Measurements from ENCODE around the gene ABR. TPM values are rescaled to one million over a fixed set of nuclear protein-coding genes. Genes with fewer than 3 reads are reported as not detected.
A peak's percentile ranks its signal among the peaks of the same experiment; 100 is the strongest.
"Not testable (repeated sequence)": the region's sequence is repeated elsewhere in the genome, so short reads cannot be mapped to it uniquely, and the experiment has no call there.

ABR gene
- total RNA-seq, 1 experiment from 2014 or later = 172 TPM

DNA sequence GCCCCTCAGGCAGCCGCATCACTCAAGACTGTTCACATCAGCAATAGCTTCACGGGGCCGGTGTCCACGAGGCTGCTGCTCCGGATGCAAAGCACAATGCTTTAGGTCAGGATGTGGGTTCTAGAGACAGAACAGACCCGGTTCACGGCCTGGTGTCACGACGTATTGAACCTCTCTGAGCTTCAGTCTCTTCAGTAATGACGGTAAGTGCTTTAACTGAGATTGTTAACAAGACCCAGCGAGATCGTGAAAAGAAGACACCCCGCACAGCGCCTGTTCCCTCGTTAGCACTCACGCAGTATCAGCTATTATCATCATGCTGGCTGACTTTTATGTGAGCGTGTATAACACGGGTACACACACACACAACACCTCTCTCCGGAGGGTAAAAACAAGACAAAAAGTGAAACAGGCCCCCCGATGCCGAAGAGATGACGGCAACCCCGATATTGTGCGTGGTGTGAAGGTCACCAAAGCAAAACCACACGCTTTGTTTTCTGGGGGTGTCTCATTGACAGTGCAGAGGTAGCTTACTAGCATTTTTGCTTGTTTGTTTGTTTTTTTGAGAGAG, 21.4 kb upstream of the ABR start:
- Histone ChIP-seq H3K9me3 (ENCODE audit: control insufficient read depth, insufficient read depth, low read depth, low read length) (no peaks in the 10 kb centered on the region), H3K4me3 (ENCODE audit: low read depth in 2 of 2, low read length in 2 of 2) (no peak overlapping the region)
- CTCF ChIA-PET = no interaction called here

DNA sequence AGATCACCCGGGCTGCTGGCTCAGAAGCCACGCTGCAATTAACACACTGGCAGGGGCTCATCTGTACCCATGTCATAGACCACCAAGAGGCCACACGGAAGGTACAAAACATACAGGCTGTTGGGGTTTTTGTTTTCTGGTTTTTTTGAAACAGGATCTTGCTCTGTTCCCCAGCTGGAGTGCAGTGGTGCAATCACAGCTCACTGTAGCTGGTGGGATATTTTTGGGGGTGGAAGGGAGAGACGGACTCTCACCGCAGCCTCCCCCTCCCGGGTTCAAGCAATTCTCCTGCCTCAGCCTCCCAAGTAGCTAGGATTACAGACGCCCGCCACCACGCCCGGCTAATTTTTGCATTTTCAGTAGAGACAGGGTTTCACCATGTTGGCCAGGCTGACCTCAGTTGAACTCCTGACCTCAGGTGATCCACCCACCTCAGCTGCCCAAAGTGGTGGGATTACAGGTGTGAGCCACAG, 19.5 kb upstream of the ABR start:
- POLR2A ChIA-PET = not testable (repeated sequence)

More for the DNA sequence above, 21.4 kb upstream of the ABR start:
- in situ Hi-C loops (cut with HindIII; ENCODE audit: low pct_unique_long_range_greater_than_20kb, low sequenced_read_pairs) (no loop called here), intact Hi-C loops (cut with micrococcal nuclease; ENCODE audit: unreplicated experiment) (no loop called here)
- no TSS peak for BruUV-seq (replicated peaks)
- DNase-seq (ENCODE audit: low read depth, low spot score) = no peak
- H3K4me1 ChIP-seq (ENCODE audit: control insufficient read depth, insufficient read depth, low read length) = peaks cover 2% of the 10 kb centered on the region; the same call in 1 of the 2 replicates
- no peak for ATAC-seq
- no peaks in the 10 kb centered on the region for H3K36me3 ChIP-seq (ENCODE audit: control insufficient read depth, insufficient read depth, low read length)
- no peaks in the 10 kb centered on the region for H3K27me3 ChIP-seq (ENCODE audit: control insufficient read depth, insufficient read depth, low read length)
- no peak overlapping the region for H3K27ac ChIP-seq (ENCODE audit: low read length)
- TF ChIP-seq TCF7L2 (IDR thresholded peaks at IDR 0.05; ENCODE audit: low read depth, low read length) = no peak
- TF ChIP-seq POLR2AphosphoS5 (IDR thresholded peaks at IDR 0.05; ENCODE audit: low read depth, low read length) = no peak
- POLR2A ChIA-PET = no interaction called here

DNA sequence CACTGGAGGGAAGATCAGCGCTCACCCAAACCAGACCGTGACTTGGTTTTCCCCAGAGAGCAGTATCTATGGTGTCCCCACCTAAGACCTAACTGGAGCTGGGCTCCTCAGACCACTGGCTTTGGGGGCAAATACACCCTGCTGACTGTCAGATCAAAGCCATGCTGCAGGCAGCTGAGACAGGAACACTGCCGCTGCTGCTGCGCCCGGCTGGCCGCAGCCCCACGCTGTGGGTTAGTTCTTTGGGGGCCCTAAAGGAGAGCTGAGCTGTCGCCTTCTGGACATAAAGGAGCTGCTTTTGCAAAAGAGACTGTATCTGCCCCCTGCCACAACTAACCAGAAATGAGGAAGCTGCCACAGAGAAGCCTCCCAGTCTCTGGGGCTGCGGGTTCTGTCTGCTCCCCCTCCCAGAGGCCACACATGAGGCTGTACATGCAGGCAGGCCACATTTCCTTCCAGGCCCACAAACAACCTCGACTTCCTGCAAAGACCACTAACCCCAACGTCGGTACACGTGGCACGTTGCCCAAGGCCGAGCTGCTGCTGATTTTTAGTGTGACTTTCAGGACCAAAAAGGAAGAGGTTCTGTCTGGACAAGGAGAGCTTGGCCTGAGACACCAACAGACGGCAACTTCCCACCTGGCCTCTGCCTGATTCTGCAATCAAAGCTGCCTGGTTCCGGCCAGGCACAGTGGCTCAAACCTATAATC, 18.2 kb upstream of the ABR start:
- ATAC-seq = peak; percentile 42; the same call in 1 of the 2 replicates

More for the DNA sequence above, 19.5 kb upstream of the ABR start:
- H3K27ac ChIP-seq (ENCODE audit: low read length); ATAC-seq; CTCF ChIA-PET; H3K9me3 ChIP-seq (ENCODE audit: control insufficient read depth, insufficient read depth, low read depth, low read length); H3K4me1 ChIP-seq (ENCODE audit: control insufficient read depth, insufficient read depth, low read length); DNase-seq (ENCODE audit: low read depth, low spot score); H3K36me3 ChIP-seq (ENCODE audit: control insufficient read depth, insufficient read depth, low read length); BruUV-seq (replicated peaks); in situ Hi-C loops (cut with HindIII; ENCODE audit: low pct_unique_long_range_greater_than_20kb, low sequenced_read_pairs); intact Hi-C loops (cut with micrococcal nuclease; ENCODE audit: unreplicated experiment); H3K4me3 ChIP-seq (ENCODE audit: low read depth in 2 of 2, low read length in 2 of 2); H3K27me3 ChIP-seq (ENCODE audit: control insufficient read depth, insufficient read depth, low read length): not testable (repeated sequence)

More for the DNA sequence above, 18.2 kb upstream of the ABR start:
- intact Hi-C loops (cut with micrococcal nuclease; ENCODE audit: unreplicated experiment) (no loop called here), in situ Hi-C loops (cut with HindIII; ENCODE audit: low pct_unique_long_range_greater_than_20kb, low sequenced_read_pairs) (no loop called here)
- Histone ChIP-seq H3K27me3 (ENCODE audit: control insufficient read depth, insufficient read depth, low read length) (no peaks in the 10 kb centered on the region), H3K4me1 (ENCODE audit: control insufficient read depth, insufficient read depth, low read length) (peaks cover 2% of the 10 kb centered on the region; the same call in 1 of the 2 replicates), H3K4me3 (ENCODE audit: low read depth in 2 of 2, low read length in 2 of 2) (no peak overlapping the region), H3K36me3 (ENCODE audit: control insufficient read depth, insufficient read depth, low read length) (no peaks in the 10 kb centered on the region), H3K9me3 (ENCODE audit: control insufficient read depth, insufficient read depth, low read depth, low read length) (no peaks in the 10 kb centered on the region), H3K27ac (ENCODE audit: low read length) (no peak overlapping the region)
- no TSS peak for BruUV-seq (replicated peaks)
- DNase-seq (ENCODE audit: low read depth, low spot score) = no peak
- ChIA-PET POLR2A (no interaction called here), CTCF (no interaction called here)
- TF ChIP-seq SIN3A (IDR thresholded peaks at IDR 0.05; ENCODE audit: borderline replicate concordance, insufficient read depth, low read depth, low read length) = no peak
- TF ChIP-seq, protein P1, sequence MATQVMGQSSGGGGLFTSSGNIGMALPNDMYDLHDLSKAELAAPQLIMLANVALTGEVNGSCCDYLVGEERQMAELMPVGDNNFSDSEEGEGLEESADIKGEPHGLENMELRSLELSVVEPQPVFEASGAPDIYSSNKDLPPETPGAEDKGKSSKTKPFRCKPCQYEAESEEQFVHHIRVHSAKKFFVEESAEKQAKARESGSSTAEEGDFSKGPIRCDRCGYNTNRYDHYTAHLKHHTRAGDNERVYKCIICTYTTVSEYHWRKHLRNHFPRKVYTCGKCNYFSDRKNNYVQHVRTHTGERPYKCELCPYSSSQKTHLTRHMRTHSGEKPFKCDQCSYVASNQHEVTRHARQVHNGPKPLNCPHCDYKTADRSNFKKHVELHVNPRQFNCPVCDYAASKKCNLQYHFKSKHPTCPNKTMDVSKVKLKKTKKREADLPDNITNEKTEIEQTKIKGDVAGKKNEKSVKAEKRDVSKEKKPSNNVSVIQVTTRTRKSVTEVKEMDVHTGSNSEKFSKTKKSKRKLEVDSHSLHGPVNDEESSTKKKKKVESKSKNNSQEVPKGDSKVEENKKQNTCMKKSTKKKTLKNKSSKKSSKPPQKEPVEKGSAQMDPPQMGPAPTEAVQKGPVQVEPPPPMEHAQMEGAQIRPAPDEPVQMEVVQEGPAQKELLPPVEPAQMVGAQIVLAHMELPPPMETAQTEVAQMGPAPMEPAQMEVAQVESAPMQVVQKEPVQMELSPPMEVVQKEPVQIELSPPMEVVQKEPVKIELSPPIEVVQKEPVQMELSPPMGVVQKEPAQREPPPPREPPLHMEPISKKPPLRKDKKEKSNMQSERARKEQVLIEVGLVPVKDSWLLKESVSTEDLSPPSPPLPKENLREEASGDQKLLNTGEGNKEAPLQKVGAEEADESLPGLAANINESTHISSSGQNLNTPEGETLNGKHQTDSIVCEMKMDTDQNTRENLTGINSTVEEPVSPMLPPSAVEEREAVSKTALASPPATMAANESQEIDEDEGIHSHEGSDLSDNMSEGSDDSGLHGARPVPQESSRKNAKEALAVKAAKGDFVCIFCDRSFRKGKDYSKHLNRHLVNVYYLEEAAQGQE (IDR thresholded peaks at IDR 0.05; ENCODE audit: insufficient read depth in 1 of 2, low read depth in 2 of 2, low read length in 1 of 2) = no peak
- no peak for TF ChIP-seq POLR2AphosphoS5 (IDR thresholded peaks at IDR 0.05; ENCODE audit: low read depth, low read length)
- TF ChIP-seq, protein P2, sequence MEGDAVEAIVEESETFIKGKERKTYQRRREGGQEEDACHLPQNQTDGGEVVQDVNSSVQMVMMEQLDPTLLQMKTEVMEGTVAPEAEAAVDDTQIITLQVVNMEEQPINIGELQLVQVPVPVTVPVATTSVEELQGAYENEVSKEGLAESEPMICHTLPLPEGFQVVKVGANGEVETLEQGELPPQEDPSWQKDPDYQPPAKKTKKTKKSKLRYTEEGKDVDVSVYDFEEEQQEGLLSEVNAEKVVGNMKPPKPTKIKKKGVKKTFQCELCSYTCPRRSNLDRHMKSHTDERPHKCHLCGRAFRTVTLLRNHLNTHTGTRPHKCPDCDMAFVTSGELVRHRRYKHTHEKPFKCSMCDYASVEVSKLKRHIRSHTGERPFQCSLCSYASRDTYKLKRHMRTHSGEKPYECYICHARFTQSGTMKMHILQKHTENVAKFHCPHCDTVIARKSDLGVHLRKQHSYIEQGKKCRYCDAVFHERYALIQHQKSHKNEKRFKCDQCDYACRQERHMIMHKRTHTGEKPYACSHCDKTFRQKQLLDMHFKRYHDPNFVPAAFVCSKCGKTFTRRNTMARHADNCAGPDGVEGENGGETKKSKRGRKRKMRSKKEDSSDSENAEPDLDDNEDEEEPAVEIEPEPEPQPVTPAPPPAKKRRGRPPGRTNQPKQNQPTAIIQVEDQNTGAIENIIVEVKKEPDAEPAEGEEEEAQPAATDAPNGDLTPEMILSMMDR (IDR thresholded peaks at IDR 0.05) = no peak
- TF ChIP-seq TCF7L2 (IDR thresholded peaks at IDR 0.05; ENCODE audit: low read depth, low read length) = no peak
